ENCODE data around the gene MYOCOS.
A peak's percentile ranks its signal among the peaks of the same experiment; 100 is the strongest.

The MYOCOS gene

DNA sequence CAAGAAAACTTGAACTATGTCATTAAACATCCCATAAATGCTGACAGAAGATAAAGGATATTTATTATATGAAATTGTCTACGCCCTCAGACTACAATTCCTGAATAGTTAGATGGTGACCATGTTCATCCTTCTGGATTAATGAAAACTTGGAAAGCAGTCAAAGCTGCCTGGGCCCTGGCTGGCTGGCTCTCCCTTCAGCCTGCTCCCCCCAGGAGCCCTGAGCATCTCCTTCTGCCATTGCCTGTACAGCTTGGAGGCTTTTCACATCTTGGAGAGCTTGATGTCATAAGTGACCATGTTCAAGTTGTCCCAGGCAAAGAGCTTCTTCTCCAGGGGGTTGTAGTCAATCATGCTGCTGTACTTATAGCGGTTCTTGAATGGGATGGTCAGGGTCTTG is 13.6 kb downstream of the MYOCOS start:
- Histone ChIP-seq H3K4me3 (replicated peaks; ENCODE audit: insufficient read depth, low read length) (no peak overlapping the region), H3K27ac (replicated peaks) (no peak overlapping the region), H3K27me3 (ENCODE audit: insufficient read depth, poor library complexity, severe bottlenecking) (no peaks in the 10 kb centered on the region)
- TF ChIP-seq, protein P1, sequence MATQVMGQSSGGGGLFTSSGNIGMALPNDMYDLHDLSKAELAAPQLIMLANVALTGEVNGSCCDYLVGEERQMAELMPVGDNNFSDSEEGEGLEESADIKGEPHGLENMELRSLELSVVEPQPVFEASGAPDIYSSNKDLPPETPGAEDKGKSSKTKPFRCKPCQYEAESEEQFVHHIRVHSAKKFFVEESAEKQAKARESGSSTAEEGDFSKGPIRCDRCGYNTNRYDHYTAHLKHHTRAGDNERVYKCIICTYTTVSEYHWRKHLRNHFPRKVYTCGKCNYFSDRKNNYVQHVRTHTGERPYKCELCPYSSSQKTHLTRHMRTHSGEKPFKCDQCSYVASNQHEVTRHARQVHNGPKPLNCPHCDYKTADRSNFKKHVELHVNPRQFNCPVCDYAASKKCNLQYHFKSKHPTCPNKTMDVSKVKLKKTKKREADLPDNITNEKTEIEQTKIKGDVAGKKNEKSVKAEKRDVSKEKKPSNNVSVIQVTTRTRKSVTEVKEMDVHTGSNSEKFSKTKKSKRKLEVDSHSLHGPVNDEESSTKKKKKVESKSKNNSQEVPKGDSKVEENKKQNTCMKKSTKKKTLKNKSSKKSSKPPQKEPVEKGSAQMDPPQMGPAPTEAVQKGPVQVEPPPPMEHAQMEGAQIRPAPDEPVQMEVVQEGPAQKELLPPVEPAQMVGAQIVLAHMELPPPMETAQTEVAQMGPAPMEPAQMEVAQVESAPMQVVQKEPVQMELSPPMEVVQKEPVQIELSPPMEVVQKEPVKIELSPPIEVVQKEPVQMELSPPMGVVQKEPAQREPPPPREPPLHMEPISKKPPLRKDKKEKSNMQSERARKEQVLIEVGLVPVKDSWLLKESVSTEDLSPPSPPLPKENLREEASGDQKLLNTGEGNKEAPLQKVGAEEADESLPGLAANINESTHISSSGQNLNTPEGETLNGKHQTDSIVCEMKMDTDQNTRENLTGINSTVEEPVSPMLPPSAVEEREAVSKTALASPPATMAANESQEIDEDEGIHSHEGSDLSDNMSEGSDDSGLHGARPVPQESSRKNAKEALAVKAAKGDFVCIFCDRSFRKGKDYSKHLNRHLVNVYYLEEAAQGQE (IDR thresholded peaks at IDR 0.05; ENCODE audit: insufficient replicate concordance, low read depth): no peak
- TF ChIP-seq, protein P2, sequence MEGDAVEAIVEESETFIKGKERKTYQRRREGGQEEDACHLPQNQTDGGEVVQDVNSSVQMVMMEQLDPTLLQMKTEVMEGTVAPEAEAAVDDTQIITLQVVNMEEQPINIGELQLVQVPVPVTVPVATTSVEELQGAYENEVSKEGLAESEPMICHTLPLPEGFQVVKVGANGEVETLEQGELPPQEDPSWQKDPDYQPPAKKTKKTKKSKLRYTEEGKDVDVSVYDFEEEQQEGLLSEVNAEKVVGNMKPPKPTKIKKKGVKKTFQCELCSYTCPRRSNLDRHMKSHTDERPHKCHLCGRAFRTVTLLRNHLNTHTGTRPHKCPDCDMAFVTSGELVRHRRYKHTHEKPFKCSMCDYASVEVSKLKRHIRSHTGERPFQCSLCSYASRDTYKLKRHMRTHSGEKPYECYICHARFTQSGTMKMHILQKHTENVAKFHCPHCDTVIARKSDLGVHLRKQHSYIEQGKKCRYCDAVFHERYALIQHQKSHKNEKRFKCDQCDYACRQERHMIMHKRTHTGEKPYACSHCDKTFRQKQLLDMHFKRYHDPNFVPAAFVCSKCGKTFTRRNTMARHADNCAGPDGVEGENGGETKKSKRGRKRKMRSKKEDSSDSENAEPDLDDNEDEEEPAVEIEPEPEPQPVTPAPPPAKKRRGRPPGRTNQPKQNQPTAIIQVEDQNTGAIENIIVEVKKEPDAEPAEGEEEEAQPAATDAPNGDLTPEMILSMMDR (IDR thresholded peaks at IDR 0.05; ENCODE audit: insufficient read depth, low read length): no peak
- TF ChIP-seq SPI1 (IDR thresholded peaks at IDR 0.05; ENCODE audit: borderline replicate concordance, low read depth): no peak
- no peak for DNase-seq (ENCODE audit: low read depth in 1 of 2, low spot score in 1 of 2)

GRCh38 chr1:171636141-171636540 is 14.1 kb downstream of the MYOCOS start:
- no peak for TF ChIP-seq GABPA (IDR thresholded peaks at IDR 0.05; ENCODE audit: low read depth)
- TF ChIP-seq, protein P1 (IDR thresholded peaks at IDR 0.05; ENCODE audit: insufficient replicate concordance, low read depth): peak; percentile 91
- DNase-seq (ENCODE audit: low read depth in 1 of 2, low spot score in 1 of 2): no peak
- Histone ChIP-seq H3K4me3 (replicated peaks; ENCODE audit: insufficient read depth, low read length) (no peak overlapping the region), H3K27me3 (ENCODE audit: insufficient read depth, poor library complexity, severe bottlenecking) (no peaks in the 10 kb centered on the region), H3K27ac (replicated peaks) (no peak overlapping the region)

- H3K4me3 ChIP-seq (replicated peaks; ENCODE audit: insufficient read depth, low read length): no peak overlapping the region
- no peaks in the 10 kb centered on the region for H3K27me3 ChIP-seq (ENCODE audit: insufficient read depth, poor library complexity, severe bottlenecking)
- TF ChIP-seq GABPA (IDR thresholded peaks at IDR 0.05; ENCODE audit: low read depth) (no peak), POLR2AphosphoS5 (IDR thresholded peaks at IDR 0.05; ENCODE audit: low read depth) (no peak), SPI1 (IDR thresholded peaks at IDR 0.05; ENCODE audit: borderline replicate concordance, low read depth) (no peak)
- TF ChIP-seq, protein P1 (IDR thresholded peaks at IDR 0.05; ENCODE audit: insufficient replicate concordance, low read depth): no peak
- TF ChIP-seq, protein P2 (IDR thresholded peaks at IDR 0.05; ENCODE audit: insufficient read depth, low read length): no peak
- no peak for DNase-seq (ENCODE audit: low read depth in 1 of 2, low spot score in 1 of 2)
- H3K27ac ChIP-seq (replicated peaks): no peak overlapping the region
These were observed 16.0 kb downstream of the MYOCOS start for GRCh38 chr1:171637928-171638576.
